GM18498 (cell line): Measurements from ENCODE around the gene SEC14L1.

ENCODE experiments used
- ATAC-seq: cut with Tn5 transposase; IDR thresholded peaks from one replicate; pipeline ENCODE4 v1.9.1; 2021; ENCODE audit warnings: mild to moderate bottlenecking, moderate library complexity; ENCODE audit not compliant: unreplicated experiment

The SEC14L1 gene

GRCh38 chr17:77211681-77212080, 70.9 kb downstream of the SEC14L1 start:
- no peak for ATAC-seq

DNA sequence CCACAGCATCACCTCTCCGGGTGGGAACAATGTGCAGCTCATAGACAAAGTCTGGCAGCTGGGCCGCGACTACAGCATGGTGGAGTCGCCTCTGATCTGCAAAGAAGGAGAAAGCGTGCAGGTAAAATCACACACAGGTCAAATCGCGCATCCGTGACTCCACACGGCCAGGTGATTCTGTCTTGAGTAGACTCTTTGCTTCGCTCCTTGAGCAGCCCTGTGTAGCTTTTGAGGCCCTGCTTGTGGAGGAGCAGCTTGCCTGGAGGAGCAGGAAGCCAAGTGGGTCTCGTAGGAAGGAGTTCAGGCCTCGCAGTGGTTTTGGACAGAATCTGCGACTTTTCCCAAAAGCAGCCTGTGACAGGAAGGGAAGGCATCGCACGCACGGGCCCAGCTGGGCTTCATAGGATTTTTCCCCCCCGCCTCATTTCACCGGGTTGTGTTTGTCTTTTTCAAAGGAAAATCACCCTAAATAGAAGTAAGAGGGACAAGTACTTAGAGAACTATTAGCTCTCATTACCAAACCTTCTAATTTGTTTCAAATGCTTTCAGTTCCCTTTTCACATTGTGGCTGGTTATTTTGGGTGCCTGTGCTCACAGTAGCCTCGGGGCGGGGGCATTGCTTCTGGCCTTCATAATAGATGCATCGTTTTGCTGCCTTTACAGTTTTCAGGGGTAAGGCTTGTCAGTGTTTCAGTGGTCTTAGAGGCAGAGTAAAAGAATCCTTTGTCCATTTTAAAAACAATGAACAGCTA, 71.5 kb downstream of the SEC14L1 start:
- ATAC-seq, result peak; percentile 86

GRCh38 chr17:77212833-77213777, 72.3 kb downstream of the SEC14L1 start:
- ATAC-seq, result no peak

GRCh38 chr17:77213778-77214132, 73.0 kb downstream of the SEC14L1 start:
- ATAC-seq, result no peak

DNA sequence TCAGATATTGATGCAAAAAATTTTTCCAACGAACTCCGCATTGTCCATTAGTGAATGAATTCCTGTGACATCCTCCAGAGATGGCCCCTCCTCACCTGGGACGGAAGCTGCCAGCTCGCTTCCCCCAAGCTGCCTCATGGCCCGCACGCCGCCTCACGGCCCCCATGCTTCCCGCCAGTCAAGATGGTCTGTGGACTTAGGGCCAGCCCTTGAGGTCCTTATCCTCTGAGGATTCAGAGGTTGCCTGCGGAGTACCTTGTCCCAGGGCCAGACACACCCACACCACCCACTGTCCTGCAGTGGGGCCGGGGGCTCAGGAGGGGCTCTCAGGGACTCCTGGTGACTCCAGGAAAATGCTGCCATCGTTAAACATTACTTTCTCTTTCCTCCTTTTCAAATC, 73.6 kb downstream of the SEC14L1 start:
- no peak for ATAC-seq

- ATAC-seq, result no peak
Measured at GRCh38 chr17:77214743-77215142, 74.0 kb downstream of the SEC14L1 start.

DNA sequence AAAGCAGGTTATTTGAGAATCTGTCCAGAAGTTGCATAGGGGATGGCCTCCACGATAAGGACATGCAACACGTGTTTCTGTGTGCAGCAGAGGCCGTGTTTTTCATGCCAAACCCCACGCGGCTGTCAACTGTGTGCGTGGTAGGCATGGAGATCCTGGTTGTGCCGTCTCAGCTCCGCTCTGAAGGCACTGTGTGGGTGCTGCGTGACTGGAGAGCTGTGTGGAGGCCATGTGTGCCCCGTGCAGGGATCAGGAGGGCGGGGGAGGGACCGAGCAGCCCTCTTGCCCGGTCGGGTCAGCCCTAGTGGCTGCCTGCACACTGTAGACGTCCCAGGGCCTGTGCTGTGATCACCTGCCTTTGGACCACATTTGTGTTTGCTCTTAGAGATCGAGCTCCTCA, 74.5 kb downstream of the SEC14L1 start:
- ATAC-seq, result no peak

- ATAC-seq, result no peak
Measured at GRCh38 chr17:77216486-77216885, 75.7 kb downstream of the SEC14L1 start.

- no peak for ATAC-seq
Measured at GRCh38 chr17:77217123-77217522, 76.4 kb downstream of the SEC14L1 start.

DNA sequence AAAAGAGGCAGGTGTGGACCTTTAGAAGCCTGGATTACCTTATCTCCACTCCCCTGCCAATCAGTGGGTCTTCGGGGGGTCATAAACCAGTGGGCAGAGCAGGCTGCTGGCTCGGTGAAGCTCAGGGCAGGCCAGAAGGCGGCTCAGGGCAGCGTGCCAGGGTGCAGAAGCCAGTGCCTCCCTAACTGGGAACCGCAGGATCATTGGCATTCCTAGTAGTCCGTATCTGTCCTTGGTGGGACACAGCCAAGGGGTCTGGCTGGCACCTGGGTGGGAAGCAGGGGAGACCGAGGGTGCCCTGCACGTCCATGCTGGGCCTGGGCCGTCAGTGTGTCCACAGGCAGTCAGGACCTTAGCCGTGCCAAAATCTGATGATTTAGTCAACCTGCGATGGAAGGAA, 76.8 kb downstream of the SEC14L1 start:
- no peak for ATAC-seq

GRCh38 chr17:77218902-77219301, 78.1 kb downstream of the SEC14L1 start:
- ATAC-seq, result no peak

- no peak for ATAC-seq
Measured at GRCh38 chr17:77222356-77222755, 81.6 kb downstream of the SEC14L1 start.

- ATAC-seq, result no peak
Measured at GRCh38 chr17:77223642-77224420, 83.1 kb downstream of the SEC14L1 start.

- no peak for ATAC-seq
Measured at GRCh38 chr17:77225265-77225664, 84.5 kb downstream of the SEC14L1 start.

DNA sequence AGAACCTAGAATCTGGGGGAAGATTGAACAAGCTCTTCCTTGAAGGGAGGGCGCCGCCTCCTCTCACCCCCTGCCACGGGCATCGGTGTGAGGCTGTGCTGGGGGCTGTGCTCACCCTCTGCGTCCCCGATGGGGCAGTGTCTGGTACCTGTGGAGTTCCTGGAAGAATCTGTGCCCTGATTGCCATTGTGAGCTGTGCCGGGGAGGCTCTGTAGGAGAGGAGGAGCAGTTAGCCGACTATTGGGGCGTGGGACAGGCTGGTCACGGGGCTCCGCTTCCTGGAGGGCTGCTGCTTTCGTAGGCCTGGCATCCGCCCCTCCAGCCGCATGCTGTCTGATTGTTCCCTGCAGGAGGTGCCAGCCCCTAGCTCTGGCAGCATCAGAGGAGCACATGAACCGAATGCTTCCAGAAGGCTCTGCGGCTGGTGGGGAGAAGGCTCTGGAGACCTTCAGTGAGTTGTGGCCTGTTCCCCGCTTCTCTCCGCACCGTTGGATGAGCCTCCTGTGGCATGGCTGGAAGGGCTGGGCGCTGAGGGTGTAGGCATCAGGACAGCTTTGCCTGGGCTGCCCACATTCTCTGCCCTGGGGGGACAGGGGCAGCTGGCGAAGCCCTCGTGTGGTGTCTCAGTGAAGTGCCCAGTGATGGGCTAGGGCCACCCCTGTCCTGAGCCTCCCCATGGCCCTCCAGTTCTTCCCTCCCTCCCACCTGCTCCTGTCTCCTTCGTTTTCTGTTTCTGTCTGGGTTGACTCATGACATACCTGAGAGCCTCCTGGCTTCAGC, 86.9 kb downstream of the SEC14L1 start:
- no peak for ATAC-seq

DNA sequence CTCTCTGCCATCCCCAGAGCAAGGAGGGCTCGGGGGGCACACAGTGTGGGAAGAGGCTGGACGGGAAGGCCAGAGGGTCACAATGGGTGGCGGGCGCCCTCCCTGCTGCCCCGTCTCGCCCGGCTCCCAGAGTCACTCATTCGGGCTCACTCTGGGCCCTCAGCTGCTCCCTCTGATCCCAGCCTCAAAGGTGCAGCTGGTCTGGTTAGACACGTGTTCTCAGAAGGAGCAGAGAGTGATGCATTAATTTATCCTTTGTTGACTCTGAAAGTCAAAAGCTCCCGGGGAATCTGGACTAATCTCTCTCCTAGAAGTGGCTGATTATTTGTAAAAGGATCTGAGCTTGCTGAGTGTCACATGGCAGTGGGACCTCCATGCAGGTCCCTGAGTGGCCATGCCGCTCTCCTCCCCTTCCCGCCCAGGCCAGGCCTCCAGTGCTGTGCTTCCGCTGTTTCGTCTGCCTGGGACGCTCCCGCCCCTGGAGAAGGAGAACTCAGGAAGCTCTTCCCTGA, 87.5 kb downstream of the SEC14L1 start:
- no peak for ATAC-seq

GRCh38 chr17:77228816-77229215, 88.0 kb downstream of the SEC14L1 start:
- no peak for ATAC-seq

GRCh38 chr17:77229786-77230435, 89.1 kb downstream of the SEC14L1 start:
- no peak for ATAC-seq

DNA sequence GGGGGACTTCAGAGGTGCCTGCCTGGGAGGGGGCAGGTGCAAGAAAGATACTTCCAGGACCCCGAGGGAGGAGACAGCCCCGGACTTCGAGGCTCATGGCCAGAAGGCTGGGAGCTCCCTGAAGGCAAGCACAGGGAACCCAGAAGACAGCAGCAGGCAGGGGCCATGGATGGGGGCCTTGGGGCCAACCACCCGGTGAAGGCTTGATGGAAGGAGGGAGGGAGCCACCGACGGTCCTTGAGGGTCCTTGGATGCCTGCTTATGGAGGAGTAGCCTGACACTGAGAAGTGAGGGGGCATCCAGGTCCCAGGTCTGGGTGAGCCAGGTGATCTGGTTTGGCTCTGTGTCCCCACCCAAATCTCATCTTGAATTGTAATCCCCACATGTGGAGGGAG, 89.7 kb downstream of the SEC14L1 start:
- no peak for ATAC-seq
